T-helper 2 cell treated with Interferon-gamma antibody and Interleukin-4, amounts not matched to agents 5 μg/mL and 100 μg/mL, for 36 hours (primary cell): ENCODE results near the gene ERICH2.

Experiments used
- DNase-seq: peaks from one replicate; pipeline ENCODE4 v3.0.0; 2021; ENCODE audit warnings: low spot score
- H3K27ac Mint-ChIP-seq: one replicate; pipeline ENCODE4 v1.8.0; 2021; ENCODE audit warnings: mild to moderate bottlenecking, mixed read lengths
- H3K27me3 Mint-ChIP-seq: one replicate; pipeline ENCODE4 v1.8.0; 2021; ENCODE audit warnings: low read depth, mixed read lengths
- H3K36me3 Mint-ChIP-seq: one replicate; pipeline ENCODE4 v1.8.0; 2021; ENCODE audit warnings: low read depth, mixed read lengths
- H3K4me1 Mint-ChIP-seq: one replicate; pipeline ENCODE4 v1.8.0; 2021; ENCODE audit warnings: low read depth, mixed read lengths
- H3K4me3 Mint-ChIP-seq: one replicate; pipeline ENCODE4 v1.8.0; 2022; ENCODE audit warnings: mild to moderate bottlenecking, moderate library complexity, mixed read lengths
- H3K9me3 Mint-ChIP-seq: one replicate; pipeline ENCODE4 v1.8.0; 2021; ENCODE audit warnings: mixed read lengths

ERICH2 gene

DNA sequence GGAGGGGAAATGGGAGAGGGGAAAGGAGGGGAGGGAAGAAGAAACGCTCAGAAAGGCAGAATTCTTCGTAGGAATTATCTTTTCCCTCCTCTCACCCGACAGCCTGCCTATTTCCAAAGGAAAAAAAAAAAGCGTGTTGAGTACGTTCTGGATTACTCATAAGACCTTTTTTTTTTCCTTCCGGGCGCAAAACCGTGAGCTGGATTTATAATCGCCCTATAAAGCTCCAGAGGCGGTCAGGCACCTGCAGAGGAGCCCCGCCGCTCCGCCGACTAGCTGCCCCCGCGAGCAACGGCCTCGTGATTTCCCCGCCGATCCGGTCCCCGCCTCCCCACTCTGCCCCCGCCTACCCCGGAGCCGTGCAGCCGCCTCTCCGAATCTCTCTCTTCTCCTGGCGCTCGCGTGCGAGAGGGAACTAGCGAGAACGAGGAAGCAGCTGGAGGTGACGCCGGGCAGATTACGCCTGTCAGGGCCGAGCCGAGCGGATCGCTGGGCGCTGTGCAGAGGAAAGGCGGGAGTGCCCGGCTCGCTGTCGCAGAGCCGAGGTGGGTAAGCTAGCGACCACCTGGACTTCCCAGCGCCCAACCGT is 46.4 kb downstream of the ERICH2 start, which contains the start of gene GAD1:
TSS of gene GAD1 (plus strand) at position 384 of the 589 bp plus-strand sequence. CDS start 1,705 bp downstream, outside the sequence.
- H3K4me3 Mint-ChIP-seq = peak within 1 kb of the TSS; percentile 87
- peak; percentile 78 for DNase-seq
- H3K27me3 Mint-ChIP-seq = peaks cover 68% of the 10 kb centered on the region
- peaks cover 5% of the 10 kb centered on the region for H3K36me3 Mint-ChIP-seq
- H3K4me1 Mint-ChIP-seq = peaks cover 44% of the 10 kb centered on the region
- no peaks in the 10 kb centered on the region for H3K9me3 Mint-ChIP-seq
- peak within 1 kb of the TSS; percentile 79 for H3K27ac Mint-ChIP-seq

DNA sequence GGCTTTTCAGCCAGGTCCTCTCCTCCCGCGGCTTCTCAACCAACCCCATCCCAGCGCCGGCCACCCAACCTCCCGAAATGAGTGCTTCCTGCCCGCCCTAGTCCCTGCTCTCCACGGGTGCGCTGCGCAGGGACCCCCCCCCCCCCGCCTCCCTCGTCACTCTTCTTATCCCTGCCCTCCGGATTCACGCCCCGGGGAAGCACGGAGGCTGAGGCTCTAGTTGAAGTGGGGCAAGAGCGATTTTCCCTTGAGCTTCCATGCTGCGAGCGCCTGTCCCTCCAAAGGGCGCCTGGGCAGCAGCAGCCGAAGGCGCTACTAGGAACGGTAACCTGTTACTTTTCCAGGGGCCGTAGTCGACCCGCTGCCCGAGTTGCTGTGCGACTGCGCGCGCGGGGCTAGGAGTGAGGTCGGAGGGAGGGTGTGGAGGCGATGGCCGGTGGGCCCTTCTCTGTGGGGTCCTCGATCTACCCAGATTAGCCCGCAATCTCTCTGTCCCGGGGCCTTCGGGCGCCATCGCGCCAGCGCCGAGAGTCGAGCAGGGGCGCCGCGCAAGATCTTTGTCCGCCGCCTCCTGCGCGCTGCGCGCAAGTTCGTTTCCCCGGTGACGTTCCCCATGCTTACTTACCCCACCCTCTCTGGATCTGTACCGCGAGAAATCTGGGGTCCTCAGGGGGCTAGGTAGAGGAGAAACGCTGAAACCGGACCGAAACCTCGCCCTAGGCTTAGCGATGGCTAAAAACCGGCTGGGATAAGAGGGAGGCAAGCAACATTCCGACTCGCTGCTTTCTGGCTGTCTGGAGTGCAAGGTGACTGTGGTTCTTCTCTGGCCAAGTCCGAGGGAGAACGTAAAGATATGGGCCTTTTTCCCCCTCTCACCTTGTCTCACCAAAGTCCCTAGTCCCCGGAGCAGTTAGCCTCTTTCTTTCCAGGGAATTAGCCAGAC is 47.2 kb downstream of the ERICH2 start:
- Mint-ChIP-seq H3K4me3 (peak overlapping the region; percentile 87), H3K27ac (peak overlapping the region; percentile 79), H3K4me1 (peaks cover 48% of the 10 kb centered on the region), H3K36me3 (peaks cover 6% of the 10 kb centered on the region), H3K9me3 (no peaks in the 10 kb centered on the region), H3K27me3 (peaks cover 74% of the 10 kb centered on the region)
- peak; percentile 45 for DNase-seq

DNA sequence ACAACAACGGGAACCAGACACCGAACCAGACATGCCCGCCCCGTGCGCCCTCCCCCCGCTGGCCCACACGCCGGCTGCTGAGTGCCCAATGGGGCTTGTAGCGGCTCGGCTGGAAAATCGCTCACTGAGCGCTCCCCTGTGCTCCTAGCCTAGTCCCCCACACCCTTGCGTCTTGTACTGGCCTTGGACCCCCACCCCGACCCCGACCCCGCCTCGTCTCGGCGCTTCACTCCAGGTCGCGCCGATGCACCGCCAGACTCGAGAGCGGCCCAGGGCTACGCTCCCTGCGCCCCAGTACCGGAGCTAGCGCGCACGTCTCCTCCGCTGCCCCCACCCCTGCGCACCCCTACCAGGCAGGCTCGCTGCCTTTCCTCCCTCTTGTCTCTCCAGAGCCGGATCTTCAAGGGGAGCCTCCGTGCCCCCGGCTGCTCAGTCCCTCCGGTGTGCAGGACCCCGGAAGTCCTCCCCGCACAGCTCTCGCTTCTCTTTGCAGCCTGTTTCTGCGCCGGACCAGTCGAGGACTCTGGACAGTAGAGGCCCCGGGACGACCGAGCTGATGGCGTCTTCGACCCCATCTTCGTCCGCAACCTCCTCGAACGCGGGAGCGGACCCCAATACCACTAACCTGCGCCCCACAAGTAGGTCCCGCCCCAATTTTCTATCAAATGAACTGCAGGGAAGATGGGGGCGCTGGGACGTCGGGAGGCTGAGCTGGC is 48.0 kb downstream of the ERICH2 start:
- Mint-ChIP-seq H3K36me3 (peaks cover 10% of the 10 kb centered on the region), H3K9me3 (no peaks in the 10 kb centered on the region), H3K27ac (peak overlapping the region; percentile 79), H3K27me3 (peaks cover 73% of the 10 kb centered on the region), H3K4me3 (peak overlapping the region; percentile 87), H3K4me1 (peaks cover 54% of the 10 kb centered on the region)
- peak; percentile 35 for DNase-seq

DNA sequence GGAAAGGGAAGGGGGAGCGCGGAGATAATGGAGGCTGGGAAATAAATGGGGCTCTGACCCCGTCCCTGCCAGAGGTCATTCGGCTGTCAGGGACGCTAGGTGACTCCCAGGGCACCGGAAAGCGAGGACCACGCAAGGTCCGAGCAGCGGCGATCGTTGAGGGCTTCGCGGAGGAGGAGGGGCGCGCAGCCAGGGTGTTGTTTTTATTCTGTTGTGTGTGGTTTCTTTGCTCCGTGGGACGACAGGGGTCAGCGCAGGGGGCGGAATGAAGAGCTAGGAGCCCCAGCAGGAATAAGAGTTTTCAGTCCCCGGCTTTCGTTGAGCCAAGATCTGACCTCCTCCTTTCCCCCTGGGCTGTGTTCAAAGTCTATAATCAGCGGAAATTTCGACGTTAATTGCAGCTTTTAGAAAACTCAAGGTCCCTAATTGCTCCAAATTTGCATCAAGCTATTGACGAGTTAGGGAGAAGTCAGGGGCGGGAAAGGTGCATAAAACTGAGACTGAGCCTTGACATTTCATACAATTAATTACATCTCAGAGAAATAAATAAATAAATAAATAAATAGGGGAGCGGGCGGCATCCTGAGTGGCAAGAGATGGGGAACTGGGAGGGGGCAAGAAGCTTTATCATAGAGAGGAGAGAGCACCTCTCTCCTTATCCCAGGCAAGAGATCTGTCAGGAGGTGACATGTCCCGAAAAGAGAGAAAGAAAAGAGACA is 48.7 kb downstream of the ERICH2 start:
- H3K27ac Mint-ChIP-seq = peak overlapping the region; percentile 8
- no peaks in the 10 kb centered on the region for H3K9me3 Mint-ChIP-seq
- H3K4me3 Mint-ChIP-seq = peak overlapping the region; percentile 87
- peaks cover 68% of the 10 kb centered on the region for H3K27me3 Mint-ChIP-seq
- peaks cover 48% of the 10 kb centered on the region for H3K4me1 Mint-ChIP-seq
- peaks cover 10% of the 10 kb centered on the region for H3K36me3 Mint-ChIP-seq
- no peak for DNase-seq

DNA sequence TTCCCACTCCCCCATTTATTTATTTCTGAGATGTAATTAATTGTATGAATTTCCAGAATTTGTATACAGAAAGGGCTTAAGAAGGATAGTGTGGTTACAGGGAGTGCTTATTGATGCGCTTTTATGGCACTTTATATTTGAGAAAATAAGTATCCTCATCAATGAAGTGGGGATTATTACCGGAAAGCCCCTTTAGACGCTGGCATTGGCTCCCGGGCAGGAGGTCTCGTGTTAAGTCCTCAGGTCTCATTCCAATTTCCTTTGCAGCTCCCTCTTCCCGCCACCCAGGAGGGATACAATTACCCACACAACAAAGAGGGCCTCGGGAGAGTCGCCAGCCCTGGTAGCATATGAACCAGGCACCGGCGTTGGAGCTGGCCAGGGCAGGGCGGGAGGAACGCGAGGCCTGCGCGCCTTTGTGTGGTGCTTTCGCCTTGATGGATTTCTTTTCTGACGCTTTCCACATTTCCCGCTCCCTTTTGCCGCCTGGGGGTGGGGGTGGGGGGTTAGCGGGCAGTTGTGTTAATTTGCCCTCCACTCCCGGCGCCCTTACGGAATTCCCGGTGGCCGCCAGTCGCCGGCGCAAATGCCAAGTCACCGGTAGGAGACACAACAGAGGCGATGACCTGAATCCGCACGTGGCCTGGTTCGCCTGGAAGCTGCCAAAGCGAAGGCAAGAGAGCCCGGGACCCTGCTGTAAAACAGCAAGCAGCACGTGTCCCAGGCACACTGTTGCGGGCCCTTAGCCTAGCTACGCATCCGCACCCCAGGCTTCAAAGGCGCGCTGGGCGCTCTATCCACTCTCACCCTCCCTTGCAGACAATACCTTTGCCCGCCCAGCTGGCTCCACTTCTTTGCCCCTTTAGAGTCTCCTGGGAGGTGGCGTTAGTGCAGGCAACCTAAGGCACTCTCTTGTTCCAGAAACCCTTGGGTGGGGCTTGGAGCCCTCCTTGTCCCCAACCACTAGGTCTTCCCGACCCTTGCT is 49.8 kb downstream of the ERICH2 start:
- Mint-ChIP-seq H3K9me3 (no peaks in the 10 kb centered on the region), H3K4me1 (peaks cover 38% of the 10 kb centered on the region), H3K27ac (no peak overlapping the region), H3K27me3 (peaks cover 68% of the 10 kb centered on the region), H3K36me3 (peaks cover 13% of the 10 kb centered on the region), H3K4me3 (peak overlapping the region; percentile 74)
- DNase-seq = no peak

DNA sequence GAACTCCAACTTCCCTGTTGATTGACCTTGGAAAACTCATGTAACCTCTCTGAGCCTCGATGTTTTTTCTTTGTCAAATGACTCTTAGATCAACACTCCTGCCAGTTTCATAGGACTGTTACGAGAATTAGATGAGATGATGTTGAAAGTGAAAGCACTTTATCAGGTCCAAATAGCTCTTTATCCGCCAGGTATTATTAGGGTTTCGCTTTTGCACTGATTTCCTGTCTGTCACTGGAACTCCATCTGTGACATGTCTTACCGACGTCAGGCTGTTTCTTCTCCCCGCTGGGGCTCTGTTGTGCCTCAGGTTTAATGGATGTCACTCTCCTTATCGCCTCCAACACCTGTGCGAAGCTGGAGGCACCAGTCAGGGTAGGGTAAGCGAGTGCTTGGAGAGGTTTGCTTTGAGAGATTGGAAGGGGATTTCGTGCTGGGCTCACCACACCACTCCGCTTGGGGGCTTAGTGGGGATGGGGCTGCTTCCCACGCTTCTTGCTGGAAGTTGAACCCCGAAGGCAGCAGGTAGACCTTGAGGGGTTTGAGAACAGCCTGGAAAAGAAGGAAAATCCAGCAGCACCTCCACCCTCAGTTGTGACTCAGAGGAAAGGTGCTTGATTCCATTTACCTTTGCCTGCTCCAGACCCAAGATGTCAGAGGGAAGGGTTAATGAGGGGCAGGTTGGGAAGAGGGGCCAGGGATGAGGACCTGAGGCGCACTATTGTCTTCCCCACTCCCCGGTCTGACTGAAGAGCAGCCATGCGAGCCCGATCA is 50.8 kb downstream of the ERICH2 start:
- peaks cover 67% of the 10 kb centered on the region for H3K27me3 Mint-ChIP-seq
- H3K9me3 Mint-ChIP-seq = no peaks in the 10 kb centered on the region
- peak overlapping the region; percentile 74 for H3K4me3 Mint-ChIP-seq
- peaks cover 17% of the 10 kb centered on the region for H3K36me3 Mint-ChIP-seq
- peaks cover 35% of the 10 kb centered on the region for H3K4me1 Mint-ChIP-seq
- peak overlapping the region; percentile 74 for H3K27ac Mint-ChIP-seq
- DNase-seq = no peak

DNA sequence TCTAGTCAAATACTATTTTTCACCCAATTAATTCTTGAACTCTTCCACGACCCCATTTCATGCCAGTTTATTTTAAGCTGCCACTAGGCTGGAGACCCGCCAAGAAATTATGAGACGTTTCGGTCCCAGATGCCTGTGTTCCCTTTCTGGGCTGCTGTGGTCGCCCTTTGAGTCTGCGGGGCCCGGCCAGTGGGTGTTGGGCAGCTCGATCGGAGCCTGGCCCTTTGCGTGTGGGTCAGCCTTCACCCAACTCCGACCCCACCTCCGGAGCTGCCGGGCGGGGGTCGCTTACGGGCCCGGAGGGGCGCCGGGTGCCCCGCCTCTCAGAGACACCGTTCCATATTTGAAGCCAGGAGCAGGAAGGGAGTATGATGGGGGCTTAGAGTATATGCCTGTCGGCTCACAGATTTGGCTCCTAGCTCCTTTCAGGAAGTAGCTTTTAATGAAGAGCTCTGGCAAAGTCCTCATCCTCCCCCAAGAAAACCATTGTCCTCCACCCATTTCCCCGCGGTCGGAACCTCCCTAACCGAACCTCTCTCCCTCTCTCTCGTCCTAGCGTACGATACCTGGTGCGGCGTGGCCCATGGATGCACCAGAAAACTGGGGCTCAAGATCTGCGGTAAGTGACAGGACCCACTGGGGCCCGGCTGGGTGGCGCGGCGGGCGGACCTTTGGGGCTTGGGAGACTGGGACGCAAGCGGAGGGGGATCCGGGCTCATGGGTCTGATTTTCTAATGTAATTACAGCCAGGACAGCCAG is 51.5 kb downstream of the ERICH2 start:
- Mint-ChIP-seq H3K9me3 (no peaks in the 10 kb centered on the region), H3K27me3 (peaks cover 70% of the 10 kb centered on the region), H3K27ac (peak overlapping the region; percentile 22), H3K4me1 (peaks cover 36% of the 10 kb centered on the region), H3K4me3 (peak overlapping the region; percentile 74), H3K36me3 (peaks cover 17% of the 10 kb centered on the region)
- DNase-seq = no peak

DNA sequence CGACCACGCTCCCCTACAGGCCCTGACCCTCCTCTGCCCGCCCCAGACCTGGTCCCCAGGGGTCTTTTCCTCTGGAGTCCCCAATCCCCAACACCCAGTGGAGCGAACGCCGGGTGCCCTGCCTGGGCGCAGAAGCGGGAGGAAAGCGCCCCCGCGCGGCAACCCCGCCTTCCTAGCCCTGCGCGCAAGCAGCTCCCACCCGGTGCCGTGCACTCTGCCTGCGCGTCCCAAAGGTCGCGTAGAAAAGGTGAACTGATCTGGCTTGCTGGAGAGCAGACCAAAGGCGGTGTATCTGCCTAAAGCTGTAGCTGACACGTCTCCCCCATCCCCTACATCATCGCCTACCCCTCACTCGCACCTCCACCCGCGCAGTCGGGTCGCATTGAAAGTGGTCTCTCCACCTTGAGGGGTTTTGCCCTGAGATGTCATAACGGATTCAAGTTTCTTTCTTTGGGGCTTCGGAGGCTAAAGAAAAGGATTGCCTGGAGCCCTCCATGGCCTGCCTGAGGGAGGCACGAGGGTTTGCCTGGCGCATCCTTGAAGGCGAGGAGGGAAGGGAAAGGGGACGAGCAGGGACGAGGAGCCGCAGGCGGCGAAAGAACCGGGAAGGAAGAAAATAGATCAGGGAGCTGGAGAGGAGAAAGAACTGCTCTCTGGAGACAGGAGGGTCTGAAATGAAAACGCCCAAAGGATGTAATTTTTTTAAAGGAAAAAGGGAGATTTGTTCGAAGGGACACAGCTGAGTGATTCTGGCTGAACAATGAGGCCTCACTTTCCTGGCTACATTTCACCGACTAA is 52.3 kb downstream of the ERICH2 start:
- H3K27ac Mint-ChIP-seq = no peak overlapping the region
- H3K27me3 Mint-ChIP-seq = peaks cover 70% of the 10 kb centered on the region
- H3K9me3 Mint-ChIP-seq = no peaks in the 10 kb centered on the region
- H3K4me1 Mint-ChIP-seq = peaks cover 36% of the 10 kb centered on the region
- peak; percentile 26 for DNase-seq
- H3K4me3 Mint-ChIP-seq = peak overlapping the region; percentile 40
- peaks cover 17% of the 10 kb centered on the region for H3K36me3 Mint-ChIP-seq

DNA sequence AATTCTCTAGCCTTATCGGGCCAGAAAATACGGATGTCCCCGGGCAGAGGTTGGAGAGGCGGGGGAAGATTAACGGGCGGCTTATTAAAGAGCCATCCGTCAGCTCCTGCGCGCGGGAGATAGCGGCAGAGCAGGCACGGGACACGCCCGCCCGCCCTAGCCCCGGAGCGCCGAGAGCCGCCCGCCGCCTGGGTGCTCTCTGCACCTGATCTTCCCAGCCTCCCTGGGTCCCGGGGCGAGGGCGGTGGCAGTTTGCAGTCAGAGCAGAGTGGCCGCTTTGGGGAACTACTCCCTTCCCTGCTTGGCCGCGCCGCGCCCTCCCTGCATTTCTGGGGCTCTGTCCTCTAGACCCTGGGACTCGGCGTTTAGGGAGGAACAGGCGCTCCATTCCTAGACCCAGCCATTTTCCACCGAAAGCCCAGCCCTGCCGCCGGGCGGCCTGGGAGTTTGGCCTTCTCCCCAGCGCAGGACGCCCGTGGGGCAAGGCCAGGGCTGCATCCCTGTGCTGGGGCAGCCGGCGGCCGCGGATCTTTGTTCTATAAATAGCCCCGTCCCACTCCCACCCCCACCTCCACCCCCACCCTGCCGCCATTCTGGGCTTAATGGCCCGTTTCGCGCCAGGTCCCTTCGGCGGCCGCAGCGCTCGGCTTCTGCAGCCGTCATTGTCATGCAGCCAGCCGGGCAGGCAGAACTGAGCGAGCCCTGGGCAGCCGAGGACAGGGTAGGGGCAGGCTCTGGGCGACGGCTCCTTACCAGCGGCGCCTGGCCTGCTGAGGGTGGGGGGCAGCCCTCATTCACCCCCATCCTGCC is 53.1 kb downstream of the ERICH2 start:
- Mint-ChIP-seq H3K9me3 (no peaks in the 10 kb centered on the region), H3K27me3 (peaks cover 64% of the 10 kb centered on the region), H3K36me3 (peaks cover 17% of the 10 kb centered on the region), H3K27ac (no peak overlapping the region), H3K4me1 (peaks cover 33% of the 10 kb centered on the region), H3K4me3 (peak overlapping the region; percentile 24)
- no peak for DNase-seq

DNA sequence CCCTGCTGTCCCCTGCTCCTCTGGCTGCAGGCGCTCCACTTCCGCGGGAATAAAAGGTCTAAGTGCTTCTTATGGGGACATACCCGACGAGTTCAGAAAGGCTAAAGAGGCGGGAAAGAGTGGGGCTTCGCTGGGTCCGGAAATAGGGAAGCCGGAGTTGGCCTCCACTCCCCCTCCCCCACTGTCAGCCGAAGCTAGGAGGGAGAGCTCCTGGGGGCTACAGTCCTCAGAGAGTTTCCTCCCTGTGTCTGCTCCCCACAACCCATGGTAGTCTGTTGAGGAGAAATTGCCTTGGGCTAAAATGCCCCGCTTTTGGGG is 53.7 kb downstream of the ERICH2 start:
- Mint-ChIP-seq H3K4me3 (no peak overlapping the region), H3K9me3 (no peaks in the 10 kb centered on the region), H3K4me1 (peaks cover 29% of the 10 kb centered on the region), H3K36me3 (peaks cover 17% of the 10 kb centered on the region), H3K27me3 (peaks cover 59% of the 10 kb centered on the region), H3K27ac (no peak overlapping the region)
- no peak for DNase-seq
